Neuron (in vitro differentiated cells): ENCODE results near the gene LIG4.

Experiments used
- H2AFZ ChIP-seq: one replicate; pipeline ENCODE4 v1.6.1; 2013; ENCODE audit warnings: low read depth, mild to moderate bottlenecking, inconsistent platforms, low read length, moderate library complexity
- H3K27me3 ChIP-seq: one replicate; pipeline ENCODE4 v1.6.1; 2013; ENCODE audit warnings: low read length; ENCODE audit not compliant: insufficient read depth
- H3K36me3 ChIP-seq: one replicate; pipeline ENCODE4 v1.6.1; 2013; ENCODE audit warnings: low read length; ENCODE audit not compliant: insufficient read depth
- H3K4me1 ChIP-seq: one replicate; pipeline ENCODE4 v1.6.1; 2013; ENCODE audit warnings: low read length; ENCODE audit not compliant: insufficient read depth
- H3K4me3 ChIP-seq: 2 replicates; pipeline ENCODE4 v1.5.1; 2013; ENCODE audit warnings: mild to moderate bottlenecking, low read length, moderate library complexity
- H3K9me3 ChIP-seq: one replicate; pipeline ENCODE4 v1.6.1; 2013; ENCODE audit warnings: low read length

The LIG4 gene

GRCh38 chr13:108178078-108178477, 37.3 kb downstream of the LIG4 start:
- Histone ChIP-seq H2AFZ (no peak overlapping the region), H3K9me3 (no peaks in the 10 kb centered on the region), H3K27me3 (no peaks in the 10 kb centered on the region), H3K36me3 (no peaks in the 10 kb centered on the region), H3K4me1 (no peaks in the 10 kb centered on the region), H3K4me3 (no peak overlapping the region)

- no peaks in the 10 kb centered on the region for H3K4me1 ChIP-seq
- H2AFZ ChIP-seq: no peak overlapping the region
- H3K9me3 ChIP-seq: no peaks in the 10 kb centered on the region
- no peaks in the 10 kb centered on the region for H3K27me3 ChIP-seq
- no peaks in the 10 kb centered on the region for H3K36me3 ChIP-seq
- H3K4me3 ChIP-seq: no peak overlapping the region
Measured at GRCh38 chr13:108176685-108177274, 38.6 kb downstream of the LIG4 start.

DNA sequence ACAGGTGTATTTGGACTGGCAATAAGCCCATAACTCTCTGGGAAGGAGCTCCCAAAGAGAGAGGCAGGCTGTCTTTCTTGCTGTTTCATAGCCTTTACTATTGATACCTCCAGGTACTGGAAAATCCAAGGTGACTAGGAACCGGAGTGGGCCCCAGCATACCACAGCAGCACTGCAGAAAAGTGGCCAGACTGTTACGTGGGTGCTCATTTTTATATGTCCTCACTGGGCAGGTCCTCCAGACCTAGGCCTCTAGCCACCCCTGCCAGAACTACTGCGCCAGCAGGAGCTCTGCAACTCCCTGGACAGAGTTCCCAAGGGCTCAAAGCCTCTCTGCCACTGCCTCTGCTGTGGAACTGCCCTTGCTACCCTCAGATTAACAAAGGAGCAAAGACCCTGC, 46.4 kb downstream of the LIG4 start:
- Histone ChIP-seq H3K4me1 (peaks cover 6% of the 10 kb centered on the region), H2AFZ (no peak overlapping the region), H3K36me3 (no peaks in the 10 kb centered on the region), H3K27me3 (no peaks in the 10 kb centered on the region), H3K4me3 (no peak overlapping the region), H3K9me3 (no peaks in the 10 kb centered on the region)

DNA sequence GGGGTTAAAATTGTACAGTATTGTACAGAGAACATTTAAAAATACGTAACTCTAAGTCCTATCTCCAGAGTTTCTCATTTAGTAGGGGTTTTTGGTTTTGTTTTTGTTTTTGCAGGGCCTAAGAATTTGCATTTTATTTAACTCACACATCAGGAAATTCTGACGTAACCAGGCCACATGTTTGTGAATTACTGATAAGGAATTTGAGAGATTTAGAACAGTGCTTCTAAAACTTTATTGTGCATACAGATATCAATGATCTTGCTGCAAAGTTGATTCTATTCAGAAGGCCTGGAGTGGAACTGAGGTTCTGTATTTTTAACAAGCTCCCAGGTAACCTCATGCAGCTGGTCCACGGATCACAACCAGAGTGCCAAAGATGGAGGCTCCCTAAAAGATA, 49.3 kb downstream of the LIG4 start:
- H2AFZ ChIP-seq: no peak overlapping the region
- peaks cover 6% of the 10 kb centered on the region for H3K4me1 ChIP-seq
- no peaks in the 10 kb centered on the region for H3K27me3 ChIP-seq

GRCh38 chr13:108158746-108159145, 56.6 kb downstream of the LIG4 start:
- H3K27me3 ChIP-seq: no peaks in the 10 kb centered on the region
- H3K4me3 ChIP-seq: no peak overlapping the region
- no peak overlapping the region for H2AFZ ChIP-seq
- H3K9me3 ChIP-seq: no peaks in the 10 kb centered on the region
- H3K36me3 ChIP-seq: no peaks in the 10 kb centered on the region
- no peaks in the 10 kb centered on the region for H3K4me1 ChIP-seq

More for the DNA sequence above, 49.3 kb downstream of the LIG4 start:
- no peaks in the 10 kb centered on the region for H3K36me3 ChIP-seq
- no peaks in the 10 kb centered on the region for H3K9me3 ChIP-seq
- H3K4me3 ChIP-seq: no peak overlapping the region
